Breast epithelium (tissue), 4 donors: Measurements from ENCODE around the gene TMEM132D. TPM values are rescaled to one million over a fixed set of nuclear protein-coding genes. Genes with fewer than 3 reads are reported as not detected.

Experiments used
- DNase-seq, 2 donors: peaks; one replicate each; pipeline ENCODE4 v3.0.0-alpha.2; 2019; ENCODE audit warnings: low spot score in 2 of 2
- H3K27ac ChIP-seq, 2 donors: fragments of 200-600 bp; sonication (generic) in 1 of 2; one replicate each; pipeline ENCODE4 v1.5.1; 2016 to 2019; ENCODE audit warnings: mild to moderate bottlenecking in 1 of 2
- H3K27me3 ChIP-seq, 2 donors: fragments of 200-600 bp; sonication (generic) in 1 of 2; one replicate each; pipeline versions ENCODE4 v1.5.1 to v1.6.0; 2017 to 2019; ENCODE audit warnings: control low read depth in 1 of 2, mild to moderate bottlenecking in 1 of 2
- H3K36me3 ChIP-seq: fragments of 200-600 bp; one replicate; pipeline ENCODE4 v1.5.1; 2019
- H3K4me1 ChIP-seq, 2 donors: fragments of 200-600 bp; sonication (generic); one replicate each; pipeline ENCODE4 v1.5.1; 2016 to 2019; ENCODE audit warnings: control low read depth in 1 of 2
- H3K4me3 ChIP-seq, 3 donors: fragments of 200-600 bp; sonication (generic); 1 replicate in 2 of 3; 2 replicates in 1 of 3; pipeline ENCODE4 v1.5.1; 2016 to 2019; ENCODE audit warnings: mild to moderate bottlenecking in 3 of 3, moderate library complexity in 2 of 3
- H3K9me3 ChIP-seq, 2 donors: fragments of 200-600 bp; sonication (generic) in 1 of 2; one replicate each; pipeline ENCODE4 v1.5.1; 2016 to 2019; ENCODE audit warnings: control low read depth in 1 of 2
- CTCF ChIP-seq, 3 donors: fragments of 450-650 bp; IDR thresholded peaks; one replicate each; pipeline ENCODE4 v1.5.1; 2016 to 2017; ENCODE audit warnings: antibody characterized with exemption in 3 of 3, mild to moderate bottlenecking in 3 of 3, moderate library complexity in 3 of 3
- POLR2A ChIP-seq: fragments of 450-650 bp; IDR thresholded peaks from one replicate; pipeline ENCODE4 v1.6.1; 2016; ENCODE audit warnings: antibody characterized with exemption, mild to moderate bottlenecking, moderate library complexity
- POLR2AphosphoS5 ChIP-seq, 3 donors: sonication (generic); formaldehyde crosslinking; IDR thresholded peaks; one replicate each; pipeline ENCODE4 v1.6.1; 2017; ENCODE audit warnings: antibody characterized with exemption in 3 of 3
- intact Hi-C: fragments of 100-400 bp; cut with DNase I; formaldehyde crosslinking; loops from one replicate; pipeline ENCODE4 v1.15.1; 2023; ENCODE audit warnings: low total_unique reads
- total RNA-seq, 3 donors: library from RNA; depleted of rRNA; stranded (reverse); fragments of >200 nt; gene quantifications; one replicate each; pipeline ENCODE4 v1.1.0, GENCODE V29; 2016

Gene TMEM132D
- total RNA-seq, 3 donors from 2014 or later = not detected

GRCh38 chr12:129719416-129719815, 184.4 kb downstream of the TMEM132D start:
- no peak overlapping the region for H3K27ac ChIP-seq
- no peak for TF ChIP-seq POLR2AphosphoS5 (IDR thresholded peaks at IDR 0.05)
- TF ChIP-seq POLR2A = no peak
- no peak for TF ChIP-seq CTCF (IDR thresholded peaks at IDR 0.05)
- no peak for DNase-seq
- no peaks in the 10 kb centered on the region for H3K4me1 ChIP-seq
- intact Hi-C loops = loop anchor here (10.0 kb wide), 1 partner anchor 605 kb away; no protein-coding TSS in a partner anchor
- no peaks in the 10 kb centered on the region for H3K27me3 ChIP-seq
- H3K9me3 ChIP-seq = peaks cover 0 to 16% of the 10 kb centered on the region in 2 donors
- H3K36me3 ChIP-seq = no peaks in the 10 kb centered on the region
- no peak overlapping the region for H3K4me3 ChIP-seq

- H3K36me3 ChIP-seq = no peaks in the 10 kb centered on the region
- intact Hi-C loops = loop anchor here (10.0 kb wide), 1 partner anchor 603 kb away; no protein-coding TSS in a partner anchor
- peaks cover 0 to 24% of the 10 kb centered on the region in 2 donors for H3K9me3 ChIP-seq
- H3K27ac ChIP-seq = no peak overlapping the region
- H3K27me3 ChIP-seq = no peaks in the 10 kb centered on the region
- no peak for DNase-seq
- no peak overlapping the region for H3K4me3 ChIP-seq
- no peaks in the 10 kb centered on the region for H3K4me1 ChIP-seq
- TF ChIP-seq CTCF (IDR thresholded peaks at IDR 0.05) = no peak
- no peak for TF ChIP-seq POLR2A
- TF ChIP-seq POLR2AphosphoS5 (IDR thresholded peaks at IDR 0.05) = no peak
Observed at GRCh38 chr12:129717438-129717837, 186.4 kb downstream of the TMEM132D start.

- H3K36me3 ChIP-seq = no peaks in the 10 kb centered on the region
- H3K4me3 ChIP-seq = no peak overlapping the region
- H3K27me3 ChIP-seq = no peaks in the 10 kb centered on the region
- TF ChIP-seq POLR2AphosphoS5 (IDR thresholded peaks at IDR 0.05) (no peak), CTCF (IDR thresholded peaks at IDR 0.05) (no peak), POLR2A (no peak)
- H3K27ac ChIP-seq = no peak overlapping the region
- peaks cover 0 to 24% of the 10 kb centered on the region in 2 donors for H3K9me3 ChIP-seq
- no peak for DNase-seq
- intact Hi-C loops = loop anchor here (10.0 kb wide), 1 partner anchor 602 kb away; no protein-coding TSS in a partner anchor
- no peaks in the 10 kb centered on the region for H3K4me1 ChIP-seq
Observed at GRCh38 chr12:129716825-129717224, 187.0 kb downstream of the TMEM132D start.

GRCh38 chr12:129706716-129707115, 197.1 kb downstream of the TMEM132D start:
- Histone ChIP-seq H3K4me1 (no peaks in the 10 kb centered on the region), H3K27ac (no peak overlapping the region), H3K36me3 (no peaks in the 10 kb centered on the region), H3K27me3 (no peaks in the 10 kb centered on the region), H3K9me3 (peaks cover 3 to 43% of the 10 kb centered on the region in 2 donors), H3K4me3 (no peak overlapping the region)
- DNase-seq = no peak
- TF ChIP-seq POLR2AphosphoS5 (IDR thresholded peaks at IDR 0.05) = no peak
- TF ChIP-seq POLR2A = no peak
- no peak for TF ChIP-seq CTCF (IDR thresholded peaks at IDR 0.05)
- intact Hi-C loops = no loop called here

- no peak for DNase-seq
- Histone ChIP-seq H3K4me3 (no peak overlapping the region), H3K36me3 (no peaks in the 10 kb centered on the region), H3K27me3 (no peaks in the 10 kb centered on the region), H3K4me1 (no peaks in the 10 kb centered on the region), H3K9me3 (peaks cover 3 to 50% of the 10 kb centered on the region in 2 donors), H3K27ac (no peak overlapping the region)
- intact Hi-C loops = no loop called here
- TF ChIP-seq CTCF (IDR thresholded peaks at IDR 0.05) (no peak), POLR2AphosphoS5 (IDR thresholded peaks at IDR 0.05) (no peak), POLR2A (no peak)
Observed at GRCh38 chr12:129704232-129704830, 199.5 kb downstream of the TMEM132D start.
